ENCODE results near the gene ATPAF2. TPM values are rescaled to one million over a fixed set of nuclear protein-coding genes. Genes with fewer than 3 reads are reported as not detected.

ATPAF2 gene
- total and polyA plus RNA-seq, 10 of the 15 experiments (the other 5 are each of a cell fraction or from before 2014, with no cell fraction given), result 6.5 to 33.0 (median 26.5) TPM

DNA sequence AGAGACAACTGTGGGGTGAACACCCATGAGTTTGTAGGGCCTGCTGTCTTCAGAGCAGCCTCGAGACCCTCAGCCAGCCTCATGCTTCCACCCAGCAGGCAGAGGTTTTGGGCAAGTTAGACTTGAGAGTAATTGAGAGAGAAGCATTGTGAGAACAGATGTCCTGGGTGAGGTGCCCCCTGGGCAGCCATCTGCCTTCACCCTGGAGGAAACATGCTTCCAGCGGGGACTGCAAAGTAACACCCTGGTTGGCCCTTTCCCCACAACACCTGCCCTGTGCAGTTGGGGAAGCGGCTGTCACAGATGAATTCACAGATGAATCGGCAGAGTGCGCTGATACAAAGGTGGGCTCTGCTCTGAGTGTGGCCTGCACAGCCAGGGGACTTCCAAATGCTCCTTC lies 23.4 kb downstream of the ATPAF2 start (continued):
- TF ChIP-seq, protein P1, sequence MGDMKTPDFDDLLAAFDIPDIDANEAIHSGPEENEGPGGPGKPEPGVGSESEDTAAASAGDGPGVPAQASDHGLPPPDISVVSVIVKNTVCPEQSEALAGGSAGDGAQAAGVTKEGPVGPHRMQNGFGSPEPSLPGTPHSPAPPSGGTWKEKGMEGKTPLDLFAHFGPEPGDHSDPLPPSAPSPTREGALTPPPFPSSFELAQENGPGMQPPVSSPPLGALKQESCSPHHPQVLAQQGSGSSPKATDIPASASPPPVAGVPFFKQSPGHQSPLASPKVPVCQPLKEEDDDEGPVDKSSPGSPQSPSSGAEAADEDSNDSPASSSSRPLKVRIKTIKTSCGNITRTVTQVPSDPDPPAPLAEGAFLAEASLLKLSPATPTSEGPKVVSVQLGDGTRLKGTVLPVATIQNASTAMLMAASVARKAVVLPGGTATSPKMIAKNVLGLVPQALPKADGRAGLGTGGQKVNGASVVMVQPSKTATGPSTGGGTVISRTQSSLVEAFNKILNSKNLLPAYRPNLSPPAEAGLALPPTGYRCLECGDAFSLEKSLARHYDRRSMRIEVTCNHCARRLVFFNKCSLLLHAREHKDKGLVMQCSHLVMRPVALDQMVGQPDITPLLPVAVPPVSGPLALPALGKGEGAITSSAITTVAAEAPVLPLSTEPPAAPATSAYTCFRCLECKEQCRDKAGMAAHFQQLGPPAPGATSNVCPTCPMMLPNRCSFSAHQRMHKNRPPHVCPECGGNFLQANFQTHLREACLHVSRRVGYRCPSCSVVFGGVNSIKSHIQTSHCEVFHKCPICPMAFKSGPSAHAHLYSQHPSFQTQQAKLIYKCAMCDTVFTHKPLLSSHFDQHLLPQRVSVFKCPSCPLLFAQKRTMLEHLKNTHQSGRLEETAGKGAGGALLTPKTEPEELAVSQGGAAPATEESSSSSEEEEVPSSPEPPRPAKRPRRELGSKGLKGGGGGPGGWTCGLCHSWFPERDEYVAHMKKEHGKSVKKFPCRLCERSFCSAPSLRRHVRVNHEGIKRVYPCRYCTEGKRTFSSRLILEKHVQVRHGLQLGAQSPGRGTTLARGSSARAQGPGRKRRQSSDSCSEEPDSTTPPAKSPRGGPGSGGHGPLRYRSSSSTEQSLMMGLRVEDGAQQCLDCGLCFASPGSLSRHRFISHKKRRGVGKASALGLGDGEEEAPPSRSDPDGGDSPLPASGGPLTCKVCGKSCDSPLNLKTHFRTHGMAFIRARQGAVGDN (IDR thresholded peaks at IDR 0.05), result no peak
- no peak for TF ChIP-seq SMAD1 (IDR thresholded peaks at IDR 0.05; ENCODE audit: low read depth, partially characterized antibody)

DNA sequence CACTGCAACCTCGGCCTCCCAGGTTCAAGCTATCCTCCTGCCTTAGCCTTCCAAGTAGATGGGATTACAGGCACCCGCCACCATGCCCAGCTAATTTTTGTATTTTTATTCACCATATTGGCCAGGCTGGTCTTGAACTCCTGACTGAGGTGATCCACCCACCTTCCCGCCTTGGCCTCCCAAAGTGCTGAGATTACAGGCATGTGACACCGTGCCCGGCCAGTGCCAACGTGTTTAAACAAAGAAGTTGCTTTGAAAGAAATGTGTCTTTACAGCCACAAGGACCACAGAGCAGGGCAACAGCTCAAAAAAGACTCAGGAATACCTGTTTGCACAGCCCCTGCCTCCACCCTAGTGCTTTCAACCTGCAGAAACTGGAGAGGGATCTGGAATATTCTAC lies 25.0 kb downstream of the ATPAF2 start:
- ChIA-PET POLR2A (no interaction called here), CTCF (interaction anchor here (1.3 to 1.7 kb wide), 2 partner anchors 19 to 95 kb away, joined by 4 to 6 read pairs; no protein-coding TSS in a partner anchor), RAD21 (ENCODE audit: unreplicated experiment) (no interaction called here), SMC1A (ENCODE audit: uncharacterized antibody, unreplicated experiment) (interaction anchor here (1.6 kb wide), 1 partner anchor 95 kb away, joined by 5 read pairs; no protein-coding TSS in a partner anchor)
- H3K9ac ChIP-seq (ENCODE audit: control insufficient read depth, insufficient read depth, low read length), result no peak overlapping the region
- no peaks in the 10 kb centered on the region for H4K20me1 ChIP-seq (ENCODE audit: control insufficient read depth, insufficient read depth)
- H3K79me2 ChIP-seq (ENCODE audit: control insufficient read depth, insufficient read depth, low read length), result no peaks in the 10 kb centered on the region
- in situ Hi-C loops (cut with MboI) (no loop called here), intact Hi-C loops (cut with micrococcal nuclease; ENCODE audit: unreplicated experiment) (no loop called here)
- H3K27ac ChIP-seq (ENCODE audit: control insufficient read depth, insufficient read depth), result no peak overlapping the region
- peaks cover 0 to 8% of the 10 kb centered on the region in 2 experiments; a peak in 2 of 4 replicates for H3K36me3 ChIP-seq (ENCODE audit: control insufficient read depth in 2 of 2, insufficient read depth in 2 of 2, low read length in 1 of 2)
- ATAC-seq, result no peak
- no peak for FAIRE-seq
- 98% methylated on average over 6 of the region's 6 CpGs for WGBS (ENCODE audit: insufficient coverage, insufficient replicate concordance, low lambda C conversion rate, missing lambda C conversion rate)
- BruUV-seq (replicated peaks), result no TSS peak
- no peaks in the 10 kb centered on the region for H3K4me1 ChIP-seq (ENCODE audit: control insufficient read depth, insufficient read depth, low read length)
- no peak for DNase-seq (ENCODE audit: low read depth, low spot score)
- H3K27me3 ChIP-seq (replicated peaks in 1 of 2; ENCODE audit: control insufficient read depth in 2 of 2, insufficient read depth in 2 of 2, low read length in 1 of 2), result no peaks in the 10 kb centered on the region
- no peaks in the 10 kb centered on the region for H3K9me3 ChIP-seq (replicated peaks; ENCODE audit: control insufficient read depth, insufficient read depth, low read length)
- H3K4me2 ChIP-seq (ENCODE audit: control insufficient read depth, insufficient read depth), result no peak overlapping the region
- no peak overlapping the region for H2AFZ ChIP-seq (ENCODE audit: control insufficient read depth, low read depth, low read length)
- no peak overlapping the region for H3K4me3 ChIP-seq
- no peak for TF ChIP-seq MTA3 (IDR thresholded peaks at IDR 0.05; ENCODE audit: borderline replicate concordance, low read length)
- TF ChIP-seq, protein P2, sequence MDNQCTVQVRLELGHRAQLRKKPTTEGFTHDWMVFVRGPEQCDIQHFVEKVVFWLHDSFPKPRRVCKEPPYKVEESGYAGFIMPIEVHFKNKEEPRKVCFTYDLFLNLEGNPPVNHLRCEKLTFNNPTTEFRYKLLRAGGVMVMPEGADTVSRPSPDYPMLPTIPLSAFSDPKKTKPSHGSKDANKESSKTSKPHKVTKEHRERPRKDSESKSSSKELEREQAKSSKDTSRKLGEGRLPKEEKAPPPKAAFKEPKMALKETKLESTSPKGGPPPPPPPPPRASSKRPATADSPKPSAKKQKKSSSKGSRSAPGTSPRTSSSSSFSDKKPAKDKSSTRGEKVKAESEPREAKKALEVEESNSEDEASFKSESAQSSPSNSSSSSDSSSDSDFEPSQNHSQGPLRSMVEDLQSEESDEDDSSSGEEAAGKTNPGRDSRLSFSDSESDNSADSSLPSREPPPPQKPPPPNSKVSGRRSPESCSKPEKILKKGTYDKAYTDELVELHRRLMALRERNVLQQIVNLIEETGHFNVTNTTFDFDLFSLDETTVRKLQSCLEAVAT (IDR thresholded peaks at IDR 0.05), result no peak
- no peak for TF ChIP-seq SP1 (IDR thresholded peaks at IDR 0.05; ENCODE audit: low read depth, low read length)
- TF ChIP-seq SRF (IDR thresholded peaks at IDR 0.05; ENCODE audit: low read depth in 2 of 2, low read length in 2 of 2), result no peak
- TF ChIP-seq, protein P3, sequence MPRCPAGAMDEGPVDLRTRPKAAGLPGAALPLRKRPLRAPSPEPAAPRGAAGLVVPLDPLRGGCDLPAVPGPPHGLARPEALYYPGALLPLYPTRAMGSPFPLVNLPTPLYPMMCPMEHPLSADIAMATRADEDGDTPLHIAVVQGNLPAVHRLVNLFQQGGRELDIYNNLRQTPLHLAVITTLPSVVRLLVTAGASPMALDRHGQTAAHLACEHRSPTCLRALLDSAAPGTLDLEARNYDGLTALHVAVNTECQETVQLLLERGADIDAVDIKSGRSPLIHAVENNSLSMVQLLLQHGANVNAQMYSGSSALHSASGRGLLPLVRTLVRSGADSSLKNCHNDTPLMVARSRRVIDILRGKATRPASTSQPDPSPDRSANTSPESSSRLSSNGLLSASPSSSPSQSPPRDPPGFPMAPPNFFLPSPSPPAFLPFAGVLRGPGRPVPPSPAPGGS (IDR thresholded peaks at IDR 0.05; ENCODE audit: borderline replicate concordance, insufficient read depth, low read depth, low read length, poor library complexity, severe bottlenecking), result no peak
- no peak for TF ChIP-seq ZZZ3 (IDR thresholded peaks at IDR 0.05; ENCODE audit: control insufficient read depth, insufficient read length, low read depth)
- TF ChIP-seq NFYA (IDR thresholded peaks at IDR 0.05; ENCODE audit: borderline replicate concordance, low read depth, low read length), result no peak
- TF ChIP-seq CBX5 (IDR thresholded peaks at IDR 0.05; ENCODE audit: low read depth), result no peak
- TF ChIP-seq, protein P4, sequence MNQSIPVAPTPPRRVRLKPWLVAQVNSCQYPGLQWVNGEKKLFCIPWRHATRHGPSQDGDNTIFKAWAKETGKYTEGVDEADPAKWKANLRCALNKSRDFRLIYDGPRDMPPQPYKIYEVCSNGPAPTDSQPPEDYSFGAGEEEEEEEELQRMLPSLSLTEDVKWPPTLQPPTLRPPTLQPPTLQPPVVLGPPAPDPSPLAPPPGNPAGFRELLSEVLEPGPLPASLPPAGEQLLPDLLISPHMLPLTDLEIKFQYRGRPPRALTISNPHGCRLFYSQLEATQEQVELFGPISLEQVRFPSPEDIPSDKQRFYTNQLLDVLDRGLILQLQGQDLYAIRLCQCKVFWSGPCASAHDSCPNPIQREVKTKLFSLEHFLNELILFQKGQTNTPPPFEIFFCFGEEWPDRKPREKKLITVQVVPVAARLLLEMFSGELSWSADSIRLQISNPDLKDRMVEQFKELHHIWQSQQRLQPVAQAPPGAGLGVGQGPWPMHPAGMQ (IDR thresholded peaks at IDR 0.05; ENCODE audit: borderline replicate concordance), result no peak
- TF ChIP-seq MEF2B (IDR thresholded peaks at IDR 0.05; ENCODE audit: partially characterized antibody, poor library complexity, severe bottlenecking), result no peak
